Measurements from ENCODE around the gene GDPD5. TPM values are rescaled to one million over a fixed set of nuclear protein-coding genes. Genes with fewer than 3 reads are reported as not detected.

Gene GDPD5
- total RNA-seq, 1 donor from 2014 or later, result 2.1 TPM

DNA sequence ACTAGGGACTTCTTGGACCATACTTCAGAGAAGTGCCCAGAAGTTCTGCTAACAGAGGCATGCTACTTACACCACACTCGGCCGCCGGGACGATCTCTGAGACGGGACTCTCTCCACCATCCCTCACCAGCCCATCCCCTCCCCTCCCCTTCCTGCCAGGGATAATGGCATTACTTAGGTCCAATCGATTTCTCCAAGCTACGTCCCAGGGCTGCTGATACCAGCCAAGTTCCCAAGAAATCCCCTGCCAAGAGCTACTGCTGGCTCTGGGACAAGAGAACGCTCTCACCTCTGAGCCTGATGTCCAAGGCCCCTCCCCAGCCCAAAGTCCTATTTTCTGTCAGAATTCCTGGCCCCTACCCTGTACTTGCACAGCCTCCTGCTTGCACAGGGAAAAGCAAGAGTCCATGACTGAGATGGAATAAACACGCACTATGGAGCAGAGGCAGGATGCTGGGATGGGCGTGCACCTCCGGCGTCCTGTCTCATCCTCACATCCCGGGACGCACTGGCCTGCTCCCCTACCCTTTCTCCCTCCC lies 42.7 kb downstream of the GDPD5 start:
- TF ChIP-seq, protein P1, sequence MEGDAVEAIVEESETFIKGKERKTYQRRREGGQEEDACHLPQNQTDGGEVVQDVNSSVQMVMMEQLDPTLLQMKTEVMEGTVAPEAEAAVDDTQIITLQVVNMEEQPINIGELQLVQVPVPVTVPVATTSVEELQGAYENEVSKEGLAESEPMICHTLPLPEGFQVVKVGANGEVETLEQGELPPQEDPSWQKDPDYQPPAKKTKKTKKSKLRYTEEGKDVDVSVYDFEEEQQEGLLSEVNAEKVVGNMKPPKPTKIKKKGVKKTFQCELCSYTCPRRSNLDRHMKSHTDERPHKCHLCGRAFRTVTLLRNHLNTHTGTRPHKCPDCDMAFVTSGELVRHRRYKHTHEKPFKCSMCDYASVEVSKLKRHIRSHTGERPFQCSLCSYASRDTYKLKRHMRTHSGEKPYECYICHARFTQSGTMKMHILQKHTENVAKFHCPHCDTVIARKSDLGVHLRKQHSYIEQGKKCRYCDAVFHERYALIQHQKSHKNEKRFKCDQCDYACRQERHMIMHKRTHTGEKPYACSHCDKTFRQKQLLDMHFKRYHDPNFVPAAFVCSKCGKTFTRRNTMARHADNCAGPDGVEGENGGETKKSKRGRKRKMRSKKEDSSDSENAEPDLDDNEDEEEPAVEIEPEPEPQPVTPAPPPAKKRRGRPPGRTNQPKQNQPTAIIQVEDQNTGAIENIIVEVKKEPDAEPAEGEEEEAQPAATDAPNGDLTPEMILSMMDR (IDR thresholded peaks at IDR 0.05; ENCODE audit: insufficient read depth, low read length, severe bottlenecking), result no peak
- Histone ChIP-seq H3K36me3 (ENCODE audit: control insufficient read depth, insufficient read depth, low read length) (no peaks in the 10 kb centered on the region), H3K27me3 (ENCODE audit: control insufficient read depth, insufficient read depth, low read length) (no peaks in the 10 kb centered on the region), H3K4me3 (ENCODE audit: low read depth, low read length) (no peak overlapping the region)
- no peak for DNase-seq (ENCODE audit: low read depth)
- FAIRE-seq, result no peak

DNA sequence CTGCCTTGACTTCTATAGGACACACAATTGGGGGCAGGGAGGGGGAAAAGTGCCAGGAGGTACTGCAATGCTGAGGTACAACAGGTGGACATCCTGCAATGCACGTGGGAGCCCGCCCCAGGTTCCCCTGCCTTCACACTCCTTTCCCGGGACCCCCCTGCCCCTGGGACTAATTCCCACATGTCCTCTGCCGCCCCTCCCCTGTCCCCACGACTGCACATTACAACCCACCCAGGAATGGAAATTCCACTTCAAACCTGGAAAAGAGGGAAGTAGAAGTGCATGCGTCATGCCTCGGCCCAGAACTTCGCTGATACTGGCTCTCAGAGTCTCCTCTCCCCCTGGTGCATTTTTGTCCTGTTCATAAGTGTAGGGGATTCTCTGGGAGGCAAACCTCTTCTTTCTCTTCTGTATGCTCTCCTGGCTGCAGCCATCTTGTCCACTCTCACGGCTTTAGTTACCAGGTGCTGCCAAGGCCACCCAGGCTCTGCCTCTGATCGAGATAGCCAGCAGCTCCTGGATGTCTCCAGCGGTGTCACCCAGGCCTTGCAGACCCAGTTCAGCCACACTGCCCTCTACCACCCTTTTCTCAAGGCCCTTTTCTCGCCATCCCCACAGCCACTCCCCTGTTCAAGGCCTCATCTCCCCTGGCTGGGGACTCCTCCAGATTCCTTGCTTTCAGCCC lies 43.7 kb downstream of the GDPD5 start:
- Histone ChIP-seq H3K36me3 (ENCODE audit: control insufficient read depth, insufficient read depth, low read length) (no peaks in the 10 kb centered on the region), H3K4me3 (ENCODE audit: low read depth, low read length) (no peak overlapping the region), H3K27me3 (ENCODE audit: control insufficient read depth, insufficient read depth, low read length) (no peaks in the 10 kb centered on the region)
- DNase-seq (ENCODE audit: low read depth) (no peak), FAIRE-seq (no peak)
- TF ChIP-seq, protein P1 (IDR thresholded peaks at IDR 0.05; ENCODE audit: insufficient read depth, low read length, severe bottlenecking), result no peak

DNA sequence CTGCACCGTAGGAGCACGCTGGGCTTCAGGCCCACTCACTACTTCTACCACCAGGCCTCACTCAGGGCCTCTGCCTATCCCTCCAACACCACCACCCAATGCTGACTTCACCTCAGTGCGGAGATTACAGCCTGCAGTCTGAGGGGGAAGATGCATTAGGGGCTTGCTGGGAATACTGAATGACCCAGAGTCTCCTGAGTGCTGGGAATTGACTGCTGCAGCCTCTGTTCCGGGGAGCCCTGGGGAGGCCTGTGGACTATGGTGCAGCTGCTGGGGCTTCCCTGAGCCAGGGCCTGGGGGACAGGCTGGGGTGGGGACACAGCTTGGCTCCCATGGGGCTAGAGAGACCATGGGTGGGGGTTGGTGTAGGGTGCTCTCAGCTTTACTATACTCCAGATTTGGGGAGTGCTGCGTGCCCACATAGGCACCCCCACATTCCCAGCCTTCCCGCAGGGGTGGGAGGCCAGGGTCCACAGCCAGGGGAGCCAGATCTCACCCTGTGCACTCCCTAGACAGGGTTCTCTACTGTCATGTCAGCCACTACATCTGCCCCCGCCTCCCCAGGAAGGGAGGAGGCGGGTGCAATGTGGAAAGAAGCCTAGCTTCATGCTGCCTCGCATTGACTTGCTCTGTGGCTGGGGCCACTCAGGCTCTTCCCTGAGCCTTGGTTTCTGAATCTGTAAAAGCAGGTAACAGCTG lies 44.4 kb downstream of the GDPD5 start:
- H3K4me3 ChIP-seq (ENCODE audit: low read depth, low read length), result no peak overlapping the region
- no peak for FAIRE-seq
- H3K27me3 ChIP-seq (ENCODE audit: control insufficient read depth, insufficient read depth, low read length), result no peaks in the 10 kb centered on the region
- TF ChIP-seq, protein P1 (IDR thresholded peaks at IDR 0.05; ENCODE audit: insufficient read depth, low read length, severe bottlenecking), result no peak
- H3K36me3 ChIP-seq (ENCODE audit: control insufficient read depth, insufficient read depth, low read length), result no peaks in the 10 kb centered on the region
- DNase-seq (ENCODE audit: low read depth), result no peak

DNA sequence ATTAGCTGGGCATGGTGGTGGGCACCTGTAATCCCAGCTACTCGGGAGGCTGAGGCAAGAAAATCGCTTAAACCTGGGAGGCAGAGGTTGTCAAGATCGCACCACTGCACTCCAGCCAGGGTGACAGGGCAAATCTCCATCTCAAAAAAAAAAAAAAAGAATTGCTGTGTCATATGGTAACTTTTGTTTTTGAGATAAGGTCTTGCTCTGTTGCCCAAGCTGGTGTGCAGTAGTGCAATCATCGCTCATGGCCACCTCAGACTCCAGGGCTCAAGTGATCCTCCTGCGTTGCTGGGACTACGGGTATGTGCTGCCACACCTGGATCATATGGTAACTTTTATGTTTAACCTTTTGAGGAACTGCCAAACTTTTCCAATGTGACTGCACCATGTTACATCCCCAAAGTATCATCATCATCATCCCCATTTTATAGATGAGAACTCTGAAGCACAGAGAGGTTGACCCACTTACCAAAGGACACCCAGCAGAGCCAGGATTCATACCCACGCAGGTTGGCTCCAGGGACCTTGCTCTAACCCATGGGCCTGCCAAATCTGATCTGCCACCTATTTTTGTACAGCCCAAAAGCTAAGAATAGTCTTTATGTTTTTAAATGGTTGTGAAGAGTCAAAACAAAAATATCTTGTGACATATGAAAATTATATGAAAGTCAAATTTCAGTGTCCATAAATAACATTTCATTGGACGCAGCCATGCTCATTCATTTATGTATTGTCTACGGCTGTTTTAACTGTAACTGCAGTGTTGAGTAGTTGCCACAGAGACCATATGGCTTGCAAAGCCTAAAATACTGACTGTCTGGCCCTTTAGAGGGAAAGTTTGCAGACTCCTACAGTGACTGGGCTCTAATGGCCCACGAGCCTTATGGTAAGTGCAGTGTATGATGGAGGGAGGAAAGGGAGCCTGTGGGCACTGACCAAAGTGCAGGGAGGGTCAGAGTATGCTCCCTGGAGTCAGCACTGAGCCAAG lies 45.3 kb downstream of the GDPD5 start:
- no peak overlapping the region for H3K4me3 ChIP-seq (ENCODE audit: low read depth, low read length)
- no peaks in the 10 kb centered on the region for H3K36me3 ChIP-seq (ENCODE audit: control insufficient read depth, insufficient read depth, low read length)
- H3K27me3 ChIP-seq (ENCODE audit: control insufficient read depth, insufficient read depth, low read length), result no peaks in the 10 kb centered on the region
- DNase-seq (ENCODE audit: low read depth) (no peak), FAIRE-seq (no peak)
- TF ChIP-seq, protein P1 (IDR thresholded peaks at IDR 0.05; ENCODE audit: insufficient read depth, low read length, severe bottlenecking), result no peak

DNA sequence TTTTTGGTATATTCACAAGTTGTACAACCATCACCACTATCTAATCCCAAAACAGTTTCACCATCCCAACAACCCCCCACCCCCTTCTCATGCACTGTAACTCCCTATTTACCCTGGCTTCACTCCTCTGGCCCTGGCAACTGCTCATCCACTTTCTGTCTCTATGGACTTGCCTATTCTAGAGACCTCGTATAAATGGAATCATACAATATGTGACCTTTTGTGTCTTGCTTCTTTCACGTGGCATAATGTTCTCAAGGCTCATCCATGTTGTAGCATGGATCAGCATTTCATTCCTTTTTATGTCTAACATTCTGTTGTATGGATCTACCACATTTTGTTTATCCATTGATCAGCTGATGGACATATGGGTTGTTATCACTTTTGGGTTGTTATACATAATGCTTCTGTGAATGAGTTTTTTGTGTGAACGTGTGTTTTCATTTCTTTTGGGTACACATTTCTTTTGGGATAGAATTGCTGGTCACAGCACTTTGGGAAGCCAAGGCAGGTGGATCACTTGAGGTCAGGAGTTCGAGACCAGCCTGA lies 46.1 kb downstream of the GDPD5 start:
- H3K4me3 ChIP-seq (ENCODE audit: low read depth, low read length), result no peak overlapping the region
- H3K36me3 ChIP-seq (ENCODE audit: control insufficient read depth, insufficient read depth, low read length), result no peaks in the 10 kb centered on the region
- no peaks in the 10 kb centered on the region for H3K27me3 ChIP-seq (ENCODE audit: control insufficient read depth, insufficient read depth, low read length)
- TF ChIP-seq, protein P1 (IDR thresholded peaks at IDR 0.05; ENCODE audit: insufficient read depth, low read length, severe bottlenecking), result no peak
- DNase-seq (ENCODE audit: low read depth) (no peak), FAIRE-seq (no peak)
